ENCODE measurements around the gene MRE11. TPM values are rescaled to one million over a fixed set of nuclear protein-coding genes. Genes with fewer than 3 reads are reported as not detected.
"Not testable (repeated sequence)": the region's sequence is repeated elsewhere in the genome, so short reads cannot be mapped to it uniquely, and the experiment has no call there.

MRE11 gene
- total RNA-seq, 3 donors from 2014 or later = 18.1 to 33.1 (median 22.3) TPM

DNA sequence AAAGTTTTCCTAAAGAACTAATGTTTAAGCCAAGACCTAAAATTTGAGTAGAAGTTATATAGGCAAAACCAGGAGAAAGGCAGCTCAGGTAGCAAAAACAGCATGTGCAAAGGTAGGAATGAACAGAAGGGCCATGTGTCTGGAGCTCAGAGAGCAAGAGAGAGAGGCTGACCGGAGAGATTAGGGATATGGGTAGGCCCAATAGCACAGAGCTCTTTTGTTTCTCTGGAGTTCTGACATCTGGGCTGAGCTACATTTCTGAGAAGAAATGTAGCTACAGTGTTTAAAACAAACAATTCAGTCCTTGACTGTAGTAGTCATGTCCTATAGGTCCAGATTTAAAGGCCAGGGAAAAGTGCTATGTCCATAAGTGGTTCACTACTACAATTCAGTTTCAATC lies 23.1 kb upstream of the MRE11 start:
- H3K27ac ChIP-seq = no peak overlapping the region
- no peak overlapping the region for H3K4me3 ChIP-seq
- no peak for DNase-seq (ENCODE audit: low spot score in 2 of 2)
- no peaks in the 10 kb centered on the region for H3K27me3 ChIP-seq
- intact Hi-C loops (cut with DNase I; ENCODE audit: low total_unique reads) = no loop called here
- H3K9me3 ChIP-seq = no peaks in the 10 kb centered on the region
- H3K4me1 ChIP-seq = peaks cover 0 to 3% of the 10 kb centered on the region in 2 donors
- no peak for TF ChIP-seq POLR2A (IDR thresholded peaks at IDR 0.05)
- TF ChIP-seq, protein P1, sequence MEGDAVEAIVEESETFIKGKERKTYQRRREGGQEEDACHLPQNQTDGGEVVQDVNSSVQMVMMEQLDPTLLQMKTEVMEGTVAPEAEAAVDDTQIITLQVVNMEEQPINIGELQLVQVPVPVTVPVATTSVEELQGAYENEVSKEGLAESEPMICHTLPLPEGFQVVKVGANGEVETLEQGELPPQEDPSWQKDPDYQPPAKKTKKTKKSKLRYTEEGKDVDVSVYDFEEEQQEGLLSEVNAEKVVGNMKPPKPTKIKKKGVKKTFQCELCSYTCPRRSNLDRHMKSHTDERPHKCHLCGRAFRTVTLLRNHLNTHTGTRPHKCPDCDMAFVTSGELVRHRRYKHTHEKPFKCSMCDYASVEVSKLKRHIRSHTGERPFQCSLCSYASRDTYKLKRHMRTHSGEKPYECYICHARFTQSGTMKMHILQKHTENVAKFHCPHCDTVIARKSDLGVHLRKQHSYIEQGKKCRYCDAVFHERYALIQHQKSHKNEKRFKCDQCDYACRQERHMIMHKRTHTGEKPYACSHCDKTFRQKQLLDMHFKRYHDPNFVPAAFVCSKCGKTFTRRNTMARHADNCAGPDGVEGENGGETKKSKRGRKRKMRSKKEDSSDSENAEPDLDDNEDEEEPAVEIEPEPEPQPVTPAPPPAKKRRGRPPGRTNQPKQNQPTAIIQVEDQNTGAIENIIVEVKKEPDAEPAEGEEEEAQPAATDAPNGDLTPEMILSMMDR (IDR thresholded peaks at IDR 0.05) = no peak
- no peak for TF ChIP-seq POLR2AphosphoS5 (IDR thresholded peaks at IDR 0.05)
- no peaks in the 10 kb centered on the region for H3K36me3 ChIP-seq

GRCh38 chr11:94515398-94515797 lies 21.8 kb upstream of the MRE11 start:
- TF ChIP-seq, protein P1 (IDR thresholded peaks at IDR 0.05) = no peak
- TF ChIP-seq POLR2AphosphoS5 (IDR thresholded peaks at IDR 0.05) = no peak
- Histone ChIP-seq H3K9me3 (no peaks in the 10 kb centered on the region), H3K4me1 (peaks cover 0 to 3% of the 10 kb centered on the region in 2 donors), H3K27ac (no peak overlapping the region), H3K36me3 (no peaks in the 10 kb centered on the region), H3K4me3 (no peak overlapping the region), H3K27me3 (no peaks in the 10 kb centered on the region)
- no peak for DNase-seq (ENCODE audit: low spot score in 2 of 2)
- intact Hi-C loops (cut with DNase I; ENCODE audit: low total_unique reads) = no loop called here

- Histone ChIP-seq H3K4me3 (no peak overlapping the region), H3K9me3 (no peaks in the 10 kb centered on the region), H3K27ac (no peak overlapping the region), H3K4me1 (no peaks in the 10 kb centered on the region), H3K36me3 (no peaks in the 10 kb centered on the region), H3K27me3 (no peaks in the 10 kb centered on the region)
- intact Hi-C loops (cut with DNase I; ENCODE audit: low total_unique reads) = no loop called here
- no peak for DNase-seq (ENCODE audit: low spot score in 2 of 2)
- no peak for TF ChIP-seq POLR2A (IDR thresholded peaks at IDR 0.05)
- no peak for TF ChIP-seq POLR2AphosphoS5 (IDR thresholded peaks at IDR 0.05)
- TF ChIP-seq, protein P1 (IDR thresholded peaks at IDR 0.05) = no peak
These were observed 19.4 kb upstream of the MRE11 start for GRCh38 chr11:94513091-94513490.

- H3K9me3 ChIP-seq = no peaks in the 10 kb centered on the region
- H3K27ac ChIP-seq = no peak within 1 kb of the TSS
- no peaks in the 10 kb centered on the region for H3K27me3 ChIP-seq
- H3K36me3 ChIP-seq = no peaks in the 10 kb centered on the region
- H3K4me3 ChIP-seq = peak within 1 kb of the TSS; percentile 52 to 71 (median 60)
- intact Hi-C loops (cut with DNase I; ENCODE audit: low total_unique reads) = no loop called here
- H3K4me1 ChIP-seq = no peaks in the 10 kb centered on the region
- TF ChIP-seq POLR2AphosphoS5 (IDR thresholded peaks at IDR 0.05) (no peak), POLR2A (IDR thresholded peaks at IDR 0.05) (no peak)
- TF ChIP-seq, protein P1 (IDR thresholded peaks at IDR 0.05) = no peak
- DNase-seq (ENCODE audit: low spot score in 2 of 2) = no peak
These were observed 18.5 kb upstream of the MRE11 start, which contains the start of gene C11orf97 for GRCh38 chr11:94511932-94512781. Gene C11orf97 (plus strand): TSS chr11:94512461. CDS start chr11:94512529, 68 bp downstream.

GRCh38 chr11:94507485-94507884 lies 13.8 kb upstream of the MRE11 start:
- Histone ChIP-seq H3K36me3 (no peaks in the 10 kb centered on the region), H3K9me3 (no peaks in the 10 kb centered on the region), H3K27ac (no peak overlapping the region), H3K27me3 (no peaks in the 10 kb centered on the region), H3K4me1 (no peaks in the 10 kb centered on the region), H3K4me3 (no peak overlapping the region)
- intact Hi-C loops (cut with DNase I; ENCODE audit: low total_unique reads) = no loop called here
- TF ChIP-seq POLR2A (IDR thresholded peaks at IDR 0.05) = no peak
- no peak for TF ChIP-seq POLR2AphosphoS5 (IDR thresholded peaks at IDR 0.05)
- TF ChIP-seq, protein P1 (IDR thresholded peaks at IDR 0.05) = no peak
- no peak for DNase-seq (ENCODE audit: low spot score in 2 of 2)

DNA sequence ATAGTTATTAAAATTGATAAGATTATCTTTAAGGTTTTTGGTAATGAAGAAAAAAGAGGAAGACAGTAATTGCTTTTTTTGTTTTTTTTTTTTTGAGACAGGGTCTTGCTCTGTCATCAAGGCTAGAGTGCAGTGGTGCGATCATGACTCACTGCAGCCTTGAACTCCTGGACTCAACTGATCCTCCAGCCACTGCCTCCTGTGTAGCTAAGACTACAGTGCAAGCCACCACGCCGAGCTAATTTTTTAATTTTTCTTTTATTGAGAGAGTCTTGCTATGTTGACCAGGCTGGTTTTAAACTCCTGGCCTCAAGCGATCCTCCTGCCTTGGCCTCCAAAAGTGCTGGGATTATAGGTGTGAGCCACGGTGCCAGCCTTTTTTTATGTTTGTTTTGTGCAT lies 12.9 kb upstream of the MRE11 start:
- H3K4me3 ChIP-seq; H3K27me3 ChIP-seq; H3K9me3 ChIP-seq; H3K4me1 ChIP-seq; H3K27ac ChIP-seq; DNase-seq (ENCODE audit: low spot score in 2 of 2); H3K36me3 ChIP-seq; intact Hi-C loops (cut with DNase I; ENCODE audit: low total_unique reads): not testable (repeated sequence)
